Activated CD8-positive, alpha-beta memory T cell treated with anti-CD3 and anti-CD28 coated beads, Interleukin-2, amount 10 ng/mL, durations not matched to agents 7 days and 5 days (primary cell): Measurements from ENCODE around the gene RPUSD4. TPM values are rescaled to one million over a fixed set of nuclear protein-coding genes. Genes with fewer than 3 reads are reported as not detected.

Source experiments
- ATAC-seq: fragments of 150-1000 bp; cut with Tn5 transposase; one replicate; pipeline ENCODE4 v1.10.0; 2021; ENCODE audit warnings: moderate library complexity
- CTCF ChIA-PET: fragments of 350-600 bp; sonication (Branson Sonifier 250); formaldehyde crosslinking; loops from one replicate; lab custom pipeline; 2021; ENCODE audit warnings: antibody characterized with exemption; lab: Charles Lee
- DNase-seq: peaks from one replicate; pipeline ENCODE4 v3.0.0-alpha.2; 2020
- H3K27ac Mint-ChIP-seq: one replicate; pipeline ENCODE4 v1.8.0; 2021; ENCODE audit warnings: mild to moderate bottlenecking, mixed read lengths
- H3K27me3 Mint-ChIP-seq: one replicate; pipeline ENCODE4 v1.8.0; 2021; ENCODE audit warnings: mixed read lengths
- H3K36me3 Mint-ChIP-seq: one replicate; pipeline ENCODE4 v1.8.0; 2021; ENCODE audit warnings: mild to moderate bottlenecking, mixed read lengths
- H3K4me1 Mint-ChIP-seq: one replicate; pipeline ENCODE4 v1.8.0; 2021; ENCODE audit warnings: mixed read lengths
- H3K4me3 Mint-ChIP-seq: one replicate; pipeline ENCODE4 v1.8.0; 2021; ENCODE audit warnings: mild to moderate bottlenecking, moderate library complexity, mixed read lengths
- H3K9me3 Mint-ChIP-seq: one replicate; pipeline ENCODE4 v1.8.0; 2022; ENCODE audit warnings: low read depth, mixed read lengths
- total RNA-seq, 2 experiments: library from RNA; stranded (reverse); gene quantifications; one replicate each; pipeline ENCODE4 v1.2.3, GENCODE V29; 2021

RPUSD4 gene
- total RNA-seq, 2 experiments from 2014 or later: 32.0 to 38.8 TPM

DNA sequence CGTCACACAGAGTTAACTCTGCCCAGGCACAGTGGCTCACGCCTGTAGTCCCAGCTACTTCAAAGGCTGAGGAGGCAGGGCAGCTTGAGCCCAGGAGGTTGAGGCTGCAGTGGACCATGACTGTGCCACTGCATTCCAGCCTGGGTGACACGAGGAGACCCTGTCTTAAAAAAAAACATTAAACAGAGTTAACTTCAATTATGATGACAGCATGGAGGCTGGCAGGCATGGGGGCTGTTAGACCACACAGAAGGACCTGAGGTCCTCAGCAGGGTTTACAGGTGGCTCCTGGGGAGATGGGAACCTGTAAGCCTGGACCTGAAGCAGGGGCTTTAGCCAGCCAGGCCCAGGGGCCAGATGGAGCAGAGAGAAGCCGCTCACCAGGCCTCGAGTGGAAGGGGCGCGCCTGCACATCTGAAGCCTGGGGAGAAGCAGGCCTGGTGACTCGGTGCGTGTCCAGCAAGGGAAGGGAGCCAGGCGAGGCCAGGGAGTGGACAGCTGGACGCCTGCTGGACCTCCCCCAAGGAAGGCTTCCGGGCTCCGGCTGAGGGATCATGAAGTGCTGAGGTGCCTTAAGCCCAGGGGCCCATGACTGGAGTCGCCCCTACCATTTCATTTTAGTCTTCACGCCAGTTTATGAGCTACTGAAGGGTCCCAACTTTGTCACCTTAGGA lies 25.3 kb downstream of the RPUSD4 start:
- DNase-seq: no peak
- CTCF ChIA-PET: no interaction called here
- Mint-ChIP-seq H3K4me1 (peaks cover 21% of the 10 kb centered on the region), H3K4me3 (no peak overlapping the region), H3K27ac (no peak overlapping the region), H3K36me3 (no peaks in the 10 kb centered on the region), H3K27me3 (no peaks in the 10 kb centered on the region), H3K9me3 (no peaks in the 10 kb centered on the region)
- no peak for ATAC-seq

- DNase-seq (no peak), ATAC-seq (no peak)
- Mint-ChIP-seq H3K27ac (no peak overlapping the region), H3K4me3 (no peak overlapping the region), H3K27me3 (no peaks in the 10 kb centered on the region), H3K9me3 (no peaks in the 10 kb centered on the region), H3K4me1 (peaks cover 21% of the 10 kb centered on the region), H3K36me3 (peaks cover 3% of the 10 kb centered on the region)
- CTCF ChIA-PET: no interaction called here
Observed at GRCh38 chr11:126185259-126186024, 26.0 kb downstream of the RPUSD4 start.

DNA sequence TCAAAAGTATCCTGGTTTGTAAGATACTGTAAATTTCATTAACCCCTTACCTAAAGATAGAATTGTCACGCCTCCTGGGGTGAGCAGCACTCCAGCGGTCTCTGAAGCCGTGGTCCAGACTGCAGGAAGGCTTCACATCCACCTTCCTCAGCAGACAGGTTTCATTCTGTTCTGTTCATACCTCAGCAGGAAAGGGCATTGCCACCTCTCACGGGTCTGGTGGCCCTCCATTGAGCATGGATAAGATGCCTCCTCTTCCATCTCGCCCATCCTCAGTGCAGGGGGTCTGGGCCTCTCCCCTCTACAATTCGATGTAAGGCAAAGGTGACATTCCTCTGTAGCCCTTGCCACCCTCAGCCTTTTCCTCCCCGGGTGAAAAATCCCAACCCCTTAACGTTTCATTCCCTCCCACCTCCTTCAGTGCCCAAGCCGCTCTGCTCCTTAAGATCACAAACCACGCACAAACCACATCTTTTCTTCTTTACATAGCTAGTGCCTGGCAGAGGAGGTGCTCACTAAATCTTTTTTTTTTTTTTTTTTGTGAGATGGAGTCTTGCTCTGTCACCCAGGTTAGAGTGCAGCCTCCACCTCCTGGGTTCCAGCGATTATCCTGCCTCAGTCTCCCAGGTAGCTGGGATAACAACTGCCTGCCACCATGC lies 28.5 kb downstream of the RPUSD4 start:
- Mint-ChIP-seq H3K4me1 (peaks cover 13% of the 10 kb centered on the region), H3K27me3 (no peaks in the 10 kb centered on the region), H3K9me3 (no peaks in the 10 kb centered on the region), H3K27ac (no peak overlapping the region), H3K36me3 (peaks cover 6% of the 10 kb centered on the region), H3K4me3 (no peak overlapping the region)
- ATAC-seq: no peak
- DNase-seq: no peak
- CTCF ChIA-PET: interaction anchor here (0.6 kb wide), 1 partner anchor 237 kb away, joined by 3 read pairs; no protein-coding TSS in a partner anchor

DNA sequence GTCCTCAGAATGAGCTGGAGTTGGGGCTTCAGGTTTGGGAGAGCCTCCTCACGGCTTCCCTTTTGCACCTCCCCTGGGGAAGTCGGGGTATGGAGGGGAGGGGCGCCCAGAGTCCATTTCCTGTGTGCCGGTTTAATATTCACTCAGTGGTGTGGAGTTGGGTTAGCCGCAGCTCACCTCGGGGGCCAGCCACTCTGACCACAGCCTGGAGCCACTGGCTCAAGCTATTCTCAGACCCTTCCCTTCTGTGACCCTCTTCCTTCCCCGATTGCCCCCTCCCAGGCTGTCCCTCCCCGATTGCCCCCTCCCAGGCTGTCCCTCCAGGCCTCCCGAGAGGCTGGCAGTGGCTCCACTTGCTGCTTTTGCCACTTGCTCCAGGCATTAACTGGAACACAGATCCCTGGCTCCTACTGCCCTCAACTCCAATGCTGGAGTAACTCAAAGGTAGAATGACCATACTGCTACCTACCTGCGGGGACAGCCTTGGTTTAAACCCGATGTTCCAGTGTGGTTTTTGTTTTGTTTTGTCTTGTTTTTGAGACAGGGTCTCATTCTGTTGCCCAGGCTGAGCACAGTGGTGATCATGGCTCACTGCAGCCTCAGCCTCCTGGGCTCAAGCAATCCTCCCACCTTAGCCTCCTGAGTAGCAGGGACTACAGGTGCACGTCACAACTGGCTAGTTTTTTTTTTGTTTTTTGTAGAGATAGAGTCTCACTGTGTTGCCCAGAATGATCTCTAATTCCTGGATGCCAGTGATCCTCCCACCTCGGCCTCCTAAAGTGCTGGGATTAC lies 29.3 kb downstream of the RPUSD4 start:
- Mint-ChIP-seq H3K4me1 (peaks cover 12% of the 10 kb centered on the region), H3K36me3 (peaks cover 6% of the 10 kb centered on the region), H3K27me3 (no peaks in the 10 kb centered on the region), H3K4me3 (no peak overlapping the region), H3K27ac (no peak overlapping the region), H3K9me3 (no peaks in the 10 kb centered on the region)
- ATAC-seq (peak; percentile 20), DNase-seq (no peak)
- CTCF ChIA-PET: no interaction called here

DNA sequence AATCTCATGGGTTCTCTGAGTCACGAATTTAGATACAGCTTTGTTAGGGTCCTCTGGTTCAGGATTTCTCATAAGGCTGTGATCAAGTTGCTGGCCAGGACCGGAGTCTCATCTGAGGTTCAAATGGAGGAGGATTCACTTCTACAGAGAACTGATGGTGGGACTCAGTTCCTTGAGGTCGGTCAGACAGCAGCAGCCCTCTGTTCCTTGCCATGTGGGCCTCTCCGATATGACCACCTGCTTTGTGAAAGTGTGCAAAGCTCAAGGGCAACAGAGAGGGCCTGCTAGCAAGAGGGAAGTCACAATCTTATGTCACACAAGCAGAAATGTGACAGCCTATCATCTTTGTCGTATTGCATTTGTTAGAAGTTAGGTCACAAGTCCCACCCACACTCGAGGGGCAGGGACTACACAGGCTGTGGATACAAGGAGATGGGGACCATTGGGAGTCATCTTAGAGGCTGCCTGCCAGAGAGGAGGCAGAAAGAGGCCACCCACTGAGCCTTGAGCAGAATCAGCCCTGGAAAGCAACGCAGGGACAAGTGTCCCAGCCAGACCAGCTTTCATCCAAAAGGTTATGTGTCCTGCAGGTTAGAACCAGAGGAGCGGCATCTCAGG lies 34.5 kb downstream of the RPUSD4 start:
- ATAC-seq (no peak), DNase-seq (no peak)
- H3K9me3 Mint-ChIP-seq: no peaks in the 10 kb centered on the region
- H3K27me3 Mint-ChIP-seq: peaks cover 10% of the 10 kb centered on the region
- peaks cover 9% of the 10 kb centered on the region for H3K4me1 Mint-ChIP-seq
- no peak overlapping the region for H3K4me3 Mint-ChIP-seq
- peaks cover 6% of the 10 kb centered on the region for H3K36me3 Mint-ChIP-seq
- CTCF ChIA-PET: no interaction called here
- H3K27ac Mint-ChIP-seq: no peak overlapping the region

- ATAC-seq (no peak), DNase-seq (no peak)
- peaks cover 3% of the 10 kb centered on the region for H3K36me3 Mint-ChIP-seq
- no peak overlapping the region for H3K4me3 Mint-ChIP-seq
- H3K4me1 Mint-ChIP-seq: peaks cover 6% of the 10 kb centered on the region
- H3K27ac Mint-ChIP-seq: no peak overlapping the region
- peaks cover 16% of the 10 kb centered on the region for H3K27me3 Mint-ChIP-seq
- CTCF ChIA-PET: no interaction called here
- H3K9me3 Mint-ChIP-seq: no peaks in the 10 kb centered on the region
Observed at GRCh38 chr11:126175393-126175792, 36.1 kb downstream of the RPUSD4 start.

- CTCF ChIA-PET: no interaction called here
- Mint-ChIP-seq H3K9me3 (no peaks in the 10 kb centered on the region), H3K36me3 (no peaks in the 10 kb centered on the region), H3K4me3 (no peak overlapping the region), H3K4me1 (peaks cover 6% of the 10 kb centered on the region), H3K27me3 (peaks cover 16% of the 10 kb centered on the region), H3K27ac (no peak overlapping the region)
- DNase-seq (no peak), ATAC-seq (no peak)
Observed at GRCh38 chr11:126174816-126175215, 36.6 kb downstream of the RPUSD4 start.

- Mint-ChIP-seq H3K36me3 (no peaks in the 10 kb centered on the region), H3K4me1 (peaks cover 6% of the 10 kb centered on the region), H3K4me3 (no peak overlapping the region), H3K27ac (no peak overlapping the region), H3K27me3 (peaks cover 16% of the 10 kb centered on the region), H3K9me3 (no peaks in the 10 kb centered on the region)
- ATAC-seq (no peak), DNase-seq (no peak)
- CTCF ChIA-PET: no interaction called here
Observed at GRCh38 chr11:126173257-126173656, 38.2 kb downstream of the RPUSD4 start.

DNA sequence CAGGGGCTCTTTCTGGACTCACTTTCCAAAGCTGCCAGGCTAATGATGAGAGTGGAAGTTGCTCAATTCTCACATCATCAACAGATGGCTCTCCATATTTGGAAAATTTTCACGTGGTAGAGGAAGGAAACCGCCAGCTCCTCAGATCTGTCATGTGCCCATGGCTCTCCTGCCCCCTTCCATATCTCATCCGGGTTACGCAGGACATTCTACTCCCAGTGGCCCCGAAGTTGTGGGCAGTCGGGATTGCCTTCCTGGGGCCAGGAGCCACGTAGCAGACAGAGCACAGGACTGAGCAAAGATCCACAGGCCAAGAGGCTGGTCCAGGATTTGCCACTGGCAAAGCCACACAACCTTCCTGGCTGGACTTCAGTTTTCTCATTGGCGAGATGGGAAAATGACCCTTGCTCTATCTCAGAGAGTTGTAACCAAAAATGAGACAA lies 38.8 kb downstream of the RPUSD4 start:
- no peak for DNase-seq
- Mint-ChIP-seq H3K4me3 (no peak overlapping the region), H3K27ac (no peak overlapping the region), H3K9me3 (no peaks in the 10 kb centered on the region), H3K36me3 (no peaks in the 10 kb centered on the region), H3K4me1 (peaks cover 6% of the 10 kb centered on the region), H3K27me3 (peaks cover 16% of the 10 kb centered on the region)
- no peak for ATAC-seq
- CTCF ChIA-PET: no interaction called here

DNA sequence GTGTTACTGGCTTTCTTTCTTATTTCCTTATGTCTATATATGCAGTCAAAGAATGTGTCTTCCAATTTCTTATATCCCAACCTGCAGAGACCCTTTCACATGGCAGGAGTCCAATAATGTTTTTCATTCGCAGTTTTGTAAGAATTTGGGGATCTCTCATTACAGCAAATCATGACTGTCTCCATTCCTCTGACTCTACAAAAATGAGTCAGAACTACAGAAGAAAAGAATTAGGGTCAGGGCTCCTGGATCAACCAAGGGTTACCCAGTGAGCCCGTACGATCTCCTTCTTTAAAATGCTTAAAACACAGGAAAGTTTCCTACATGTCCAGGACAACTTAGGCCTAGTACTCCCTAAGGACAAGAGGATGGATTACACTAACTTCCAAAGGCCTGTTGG lies 42.2 kb downstream of the RPUSD4 start:
- no peak overlapping the region for H3K27ac Mint-ChIP-seq
- ATAC-seq (no peak), DNase-seq (no peak)
- no peaks in the 10 kb centered on the region for H3K36me3 Mint-ChIP-seq
- H3K4me3 Mint-ChIP-seq: no peak overlapping the region
- CTCF ChIA-PET: no interaction called here
- H3K4me1 Mint-ChIP-seq: peaks cover 8% of the 10 kb centered on the region
- peaks cover 28% of the 10 kb centered on the region for H3K27me3 Mint-ChIP-seq
- no peaks in the 10 kb centered on the region for H3K9me3 Mint-ChIP-seq

- ATAC-seq (no peak), DNase-seq (no peak)
- H3K36me3 Mint-ChIP-seq: no peaks in the 10 kb centered on the region
- H3K27me3 Mint-ChIP-seq: peaks cover 25% of the 10 kb centered on the region
- peaks cover 9% of the 10 kb centered on the region for H3K4me1 Mint-ChIP-seq
- H3K9me3 Mint-ChIP-seq: no peaks in the 10 kb centered on the region
- H3K27ac Mint-ChIP-seq: no peak overlapping the region
- no peak overlapping the region for H3K4me3 Mint-ChIP-seq
- CTCF ChIA-PET: no interaction called here
Observed at GRCh38 chr11:126167488-126167887, 44.0 kb downstream of the RPUSD4 start.

DNA sequence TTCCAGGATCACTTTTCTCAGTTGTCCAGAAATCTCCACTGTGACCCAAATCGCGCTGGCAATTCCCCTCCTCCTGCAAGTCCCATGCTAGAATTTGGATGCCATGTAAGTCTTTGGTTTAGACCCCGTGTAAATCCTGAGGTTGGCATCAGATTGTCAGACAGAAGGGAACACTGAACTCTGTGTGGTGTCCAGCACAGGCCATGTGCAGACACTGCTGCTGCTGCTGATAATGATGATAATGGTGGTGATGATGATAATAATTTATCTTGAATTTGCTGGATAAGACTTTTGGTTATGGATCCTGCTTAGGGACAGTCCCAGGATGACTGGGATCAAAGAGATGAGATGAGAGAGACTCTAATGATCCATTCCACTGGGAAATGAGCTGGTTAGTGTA lies 45.0 kb downstream of the RPUSD4 start:
- DNase-seq (no peak), ATAC-seq (no peak)
- peaks cover 18% of the 10 kb centered on the region for H3K27me3 Mint-ChIP-seq
- CTCF ChIA-PET: no interaction called here
- no peak overlapping the region for H3K27ac Mint-ChIP-seq
- no peaks in the 10 kb centered on the region for H3K9me3 Mint-ChIP-seq
- H3K4me3 Mint-ChIP-seq: no peak overlapping the region
- peaks cover 9% of the 10 kb centered on the region for H3K4me1 Mint-ChIP-seq
- no peaks in the 10 kb centered on the region for H3K36me3 Mint-ChIP-seq

- Mint-ChIP-seq H3K36me3 (no peaks in the 10 kb centered on the region), H3K4me1 (peaks cover 9% of the 10 kb centered on the region)
Observed at GRCh38 chr11:126165757-126166156, 45.7 kb downstream of the RPUSD4 start.

More at GRCh38 chr11:126165757-126166156, 45.7 kb downstream of the RPUSD4 start:
- Mint-ChIP-seq H3K27me3 (peaks cover 14% of the 10 kb centered on the region), H3K9me3 (no peaks in the 10 kb centered on the region), H3K27ac (no peak overlapping the region), H3K4me3 (no peak overlapping the region)
- CTCF ChIA-PET: no interaction called here
- DNase-seq: no peak
- no peak for ATAC-seq
